Smooth muscle cell (in vitro differentiated cells): ENCODE data around the gene ITLN2. TPM values are rescaled to one million over a fixed set of nuclear protein-coding genes. Genes with fewer than 3 reads are reported as not detected.

Experiments used
- DNase-seq: peaks from one replicate; lab custom pipeline; 2025; ENCODE audit not compliant: unreplicated experiment; lab: John Stamatoyannopoulos, UW
- H2AFZ ChIP-seq: fragments of 200-600 bp; sonication (generic); 2 replicates; pipeline ENCODE4 v1.6.0; 2016; ENCODE audit warnings: antibody characterized with exemption, low read depth, mild to moderate bottlenecking
- H3F3A ChIP-seq: fragments of 200-600 bp; sonication (generic); 2 replicates; pipeline ENCODE4 v1.6.0; 2017; ENCODE audit warnings: antibody characterized with exemption, low read depth
- H3K27ac ChIP-seq: fragments of 200-600 bp; sonication (generic); 2 replicates; pipeline ENCODE4 v1.5.1; 2016; ENCODE audit warnings: low read depth, mild to moderate bottlenecking
- H3K27me3 ChIP-seq: fragments of 200-600 bp; sonication (generic); 2 replicates; pipeline ENCODE4 v1.6.1; 2016; ENCODE audit warnings: low read depth, mild to moderate bottlenecking
- H3K36me3 ChIP-seq: fragments of 200-600 bp; sonication (generic); 2 replicates; pipeline ENCODE4 v1.5.1; 2016; ENCODE audit warnings: low read depth
- H3K4me1 ChIP-seq: fragments of 200-600 bp; sonication (generic); 2 replicates; pipeline ENCODE4 v1.5.1; 2016; ENCODE audit warnings: low read depth
- H3K4me2 ChIP-seq: fragments of 200-600 bp; sonication (generic); 2 replicates; pipeline ENCODE4 v1.6.0; 2016; ENCODE audit warnings: mild to moderate bottlenecking
- H3K4me3 ChIP-seq: fragments of 200-600 bp; sonication (generic); 2 replicates; pipeline ENCODE4 v1.5.1; 2016; ENCODE audit warnings: mild to moderate bottlenecking
- H3K79me2 ChIP-seq: fragments of 200-600 bp; sonication (generic); 2 replicates; pipeline ENCODE4 v1.6.0; 2016; ENCODE audit warnings: low read depth, mild to moderate bottlenecking
- H3K9ac ChIP-seq: fragments of 200-600 bp; sonication (generic); 2 replicates; pipeline ENCODE4 v1.6.0; 2016; ENCODE audit warnings: low read depth
- H3K9me3 ChIP-seq: fragments of 200-600 bp; sonication (generic); replicated peaks from 2 replicates; pipeline ENCODE4 v1.5.1; 2016; ENCODE audit warnings: low read depth
- H4K20me1 ChIP-seq: fragments of 200-600 bp; sonication (generic); 2 replicates; pipeline ENCODE4 v1.6.0; 2016; ENCODE audit warnings: low read depth
- WGBS: methylation state at CpG from one replicate; pipeline ENCODE4 v1.1.7; 2016; ENCODE audit warnings: low lambda C conversion rate; 5-methylcytosine and 5-hydroxymethylcytosine counted together
- polyA plus RNA-seq: library from polyadenylated mRNA; unstranded; fragments of >200 nt; fragmentation: Nextera tagmentation; extraction: Ambion mirVana; gene quantifications from 2 replicates; pipeline ENCODE4 v1.2.1, GENCODE V29; 2016
- total RNA-seq: library from RNA; depleted of rRNA; stranded (reverse); fragments of >200 nt; gene quantifications from 2 replicates; pipeline ENCODE4 v1.2.3, GENCODE V29; 2014
- TF ChIP-seq, protein P1 (sequence below): fragments of 200-600 bp; sonication (generic); IDR thresholded peaks from 2 replicates; pipeline ENCODE4 v1.5.1; 2017; ENCODE audit warnings: borderline replicate concordance, mild to moderate bottlenecking, antibody characterized with exemption; ENCODE audit not compliant: insufficient read depth, poor library complexity, severe bottlenecking

Gene ITLN2
- total RNA-seq (not detected in 2 replicates), polyA plus RNA-seq (not detected in 2 replicates)

DNA sequence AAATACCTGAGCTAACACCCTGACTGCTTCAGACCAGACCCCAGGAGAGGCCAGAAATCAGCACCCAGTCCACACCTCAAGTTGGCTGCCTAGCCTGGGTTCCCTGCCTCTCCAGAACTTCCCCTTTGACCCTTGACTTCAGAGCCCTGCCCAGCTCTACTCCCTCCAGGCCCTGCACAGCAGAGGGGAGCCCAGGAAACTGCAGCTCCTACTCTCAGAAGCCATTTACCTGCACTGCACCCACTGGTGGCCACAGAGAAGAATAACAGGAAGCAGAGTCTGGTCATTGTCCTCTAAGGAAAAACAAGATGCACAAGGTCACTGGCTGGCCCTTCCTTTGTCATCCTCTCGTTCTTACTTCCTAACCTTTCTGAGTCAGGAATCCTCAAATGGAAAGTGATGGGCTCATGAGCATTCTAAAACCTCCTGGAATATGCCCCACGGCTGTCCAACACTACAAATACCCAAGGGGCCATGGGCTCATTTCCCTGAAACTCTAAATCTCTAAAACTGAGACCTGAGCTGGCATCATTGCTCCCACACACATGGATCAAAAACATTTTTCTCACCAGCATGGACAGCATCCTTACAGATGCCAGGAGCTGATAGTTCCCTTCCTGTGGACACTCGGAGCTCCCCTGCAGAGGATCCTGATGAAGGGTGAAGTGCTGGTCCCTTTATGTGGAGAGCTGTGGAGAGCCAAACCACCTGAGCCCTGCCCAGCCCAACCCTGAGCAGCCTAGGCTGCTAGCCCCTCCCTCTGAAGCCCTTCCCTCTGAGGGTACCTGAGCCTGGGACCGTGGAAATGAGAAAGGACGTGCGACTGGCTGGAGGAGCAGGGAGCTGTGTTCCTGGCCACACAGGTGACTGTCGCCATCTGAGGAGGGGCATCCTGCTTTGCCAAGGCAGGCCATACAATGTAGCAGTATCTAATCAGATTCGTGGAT lies at the start of gene ITLN2:
TSS of gene ITLN2 (minus strand) at position 652 of the 947 bp plus-strand sequence. CDS start at position 584, 68 bp downstream.
- no peak within 1 kb of the TSS for H3K27ac ChIP-seq
- no peak for DNase-seq

DNA sequence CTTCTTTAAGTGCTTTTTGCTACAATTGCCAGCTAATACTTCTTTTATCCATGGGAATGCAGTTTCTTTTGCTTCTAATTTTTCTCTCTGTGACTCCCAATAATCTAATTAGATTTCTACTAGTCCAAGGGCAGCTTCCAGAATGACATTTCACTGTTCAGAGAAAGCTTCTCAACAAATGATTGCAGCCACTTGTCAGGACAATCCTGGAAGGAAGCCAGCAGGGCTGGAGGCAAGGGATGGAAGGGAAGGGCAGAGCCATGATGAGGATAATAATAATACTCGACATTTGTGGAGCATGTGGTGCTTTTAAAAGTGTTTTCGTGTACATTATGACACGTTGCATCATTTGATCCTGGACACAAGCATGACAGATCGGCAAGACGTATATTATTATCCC lies 46.9 kb upstream of the ITLN2 start:
- Histone ChIP-seq H3K79me2 (peaks cover 32% of the 10 kb centered on the region), H3K4me1 (no peaks in the 10 kb centered on the region), H2AFZ (no peak overlapping the region), H3F3A (no peaks in the 10 kb centered on the region), H4K20me1 (peaks cover 31% of the 10 kb centered on the region), H3K27me3 (no peaks in the 10 kb centered on the region), H3K4me3 (no peak overlapping the region), H3K27ac (no peak overlapping the region), H3K36me3 (no peaks in the 10 kb centered on the region), H3K4me2 (no peak overlapping the region), H3K9ac (no peak overlapping the region), H3K9me3 (no peaks in the 10 kb centered on the region)
- no peak for DNase-seq
- TF ChIP-seq, protein P1, sequence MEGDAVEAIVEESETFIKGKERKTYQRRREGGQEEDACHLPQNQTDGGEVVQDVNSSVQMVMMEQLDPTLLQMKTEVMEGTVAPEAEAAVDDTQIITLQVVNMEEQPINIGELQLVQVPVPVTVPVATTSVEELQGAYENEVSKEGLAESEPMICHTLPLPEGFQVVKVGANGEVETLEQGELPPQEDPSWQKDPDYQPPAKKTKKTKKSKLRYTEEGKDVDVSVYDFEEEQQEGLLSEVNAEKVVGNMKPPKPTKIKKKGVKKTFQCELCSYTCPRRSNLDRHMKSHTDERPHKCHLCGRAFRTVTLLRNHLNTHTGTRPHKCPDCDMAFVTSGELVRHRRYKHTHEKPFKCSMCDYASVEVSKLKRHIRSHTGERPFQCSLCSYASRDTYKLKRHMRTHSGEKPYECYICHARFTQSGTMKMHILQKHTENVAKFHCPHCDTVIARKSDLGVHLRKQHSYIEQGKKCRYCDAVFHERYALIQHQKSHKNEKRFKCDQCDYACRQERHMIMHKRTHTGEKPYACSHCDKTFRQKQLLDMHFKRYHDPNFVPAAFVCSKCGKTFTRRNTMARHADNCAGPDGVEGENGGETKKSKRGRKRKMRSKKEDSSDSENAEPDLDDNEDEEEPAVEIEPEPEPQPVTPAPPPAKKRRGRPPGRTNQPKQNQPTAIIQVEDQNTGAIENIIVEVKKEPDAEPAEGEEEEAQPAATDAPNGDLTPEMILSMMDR: no peak
- 90% methylated on average over 5 of the region's 5 CpGs for WGBS

More for the DNA sequence above, at the start of gene ITLN2:
- Histone ChIP-seq H3K79me2 (no peaks in the 10 kb centered on the region), H3K36me3 (no peaks in the 10 kb centered on the region), H3K9me3 (no peaks in the 10 kb centered on the region), H3K4me3 (no peak within 1 kb of the TSS), H3K9ac (no peak within 1 kb of the TSS), H3F3A (no peaks in the 10 kb centered on the region), H2AFZ (no peak within 1 kb of the TSS), H3K27me3 (no peaks in the 10 kb centered on the region), H3K4me1 (no peaks in the 10 kb centered on the region), H3K4me2 (no peak within 1 kb of the TSS), H4K20me1 (no peaks in the 10 kb centered on the region)
- TF ChIP-seq, protein P1: peak; percentile 51
- WGBS: 73% methylated on average over 8 of the region's 8 CpGs

DNA sequence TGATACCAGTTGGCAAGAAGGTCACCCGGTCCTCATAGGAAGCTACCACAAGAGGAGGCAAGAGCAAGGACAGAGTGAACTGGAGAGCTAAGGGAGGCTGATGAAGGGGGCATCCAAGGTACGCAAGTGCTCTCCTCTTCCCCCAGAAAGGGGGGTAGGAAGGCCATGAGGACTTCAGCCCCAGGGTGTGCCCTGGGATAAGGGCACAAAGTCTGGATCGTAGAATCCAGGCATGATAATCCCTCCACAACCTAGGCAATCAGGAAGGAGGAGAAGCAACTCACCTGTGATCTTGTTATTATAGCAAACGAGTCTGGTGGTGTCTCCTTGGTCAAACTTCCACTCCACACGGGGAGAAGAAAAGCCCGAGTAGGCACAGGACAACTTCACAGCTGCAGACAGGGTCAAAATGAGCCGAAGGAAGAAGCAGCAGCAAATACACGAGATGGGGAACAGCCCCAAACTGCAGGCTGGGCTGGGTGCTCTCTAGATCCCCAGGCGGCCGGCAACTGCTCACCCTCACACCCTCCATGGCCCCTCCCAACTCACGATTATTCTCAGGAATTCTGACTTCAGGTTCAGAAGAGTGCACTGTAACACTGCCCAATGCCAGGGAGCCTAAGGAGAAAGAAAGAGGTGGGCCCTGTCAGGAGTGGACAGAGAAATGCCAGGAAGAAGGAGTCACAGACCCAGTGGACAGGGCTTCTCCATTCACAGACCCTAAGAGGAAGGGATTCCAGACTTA lies 46.3 kb upstream of the ITLN2 start:
- TF ChIP-seq, protein P1: no peak
- Histone ChIP-seq H3K27me3 (no peaks in the 10 kb centered on the region), H3K9me3 (no peaks in the 10 kb centered on the region), H3K27ac (no peak overlapping the region), H3K4me1 (no peaks in the 10 kb centered on the region), H4K20me1 (peaks cover 25% of the 10 kb centered on the region), H3K4me2 (no peak overlapping the region), H3F3A (peaks cover under 1% of the 10 kb centered on the region), H3K9ac (no peak overlapping the region), H3K36me3 (no peaks in the 10 kb centered on the region), H3K79me2 (peaks cover 26% of the 10 kb centered on the region), H2AFZ (no peak overlapping the region), H3K4me3 (no peak overlapping the region)
- no peak for DNase-seq
- 90% methylated on average over 11 of the region's 11 CpGs for WGBS
